ENCODE data around the gene MPPED2.

Gene MPPED2

GRCh38 chr11:30485222-30485621 lies 100.9 kb downstream of the MPPED2 start:
- no peak for TF ChIP-seq EZH2 (IDR thresholded peaks at IDR 0.05; ENCODE audit: borderline replicate concordance, low read depth, low read length, severe bottlenecking)
- TF ChIP-seq, protein P1, sequence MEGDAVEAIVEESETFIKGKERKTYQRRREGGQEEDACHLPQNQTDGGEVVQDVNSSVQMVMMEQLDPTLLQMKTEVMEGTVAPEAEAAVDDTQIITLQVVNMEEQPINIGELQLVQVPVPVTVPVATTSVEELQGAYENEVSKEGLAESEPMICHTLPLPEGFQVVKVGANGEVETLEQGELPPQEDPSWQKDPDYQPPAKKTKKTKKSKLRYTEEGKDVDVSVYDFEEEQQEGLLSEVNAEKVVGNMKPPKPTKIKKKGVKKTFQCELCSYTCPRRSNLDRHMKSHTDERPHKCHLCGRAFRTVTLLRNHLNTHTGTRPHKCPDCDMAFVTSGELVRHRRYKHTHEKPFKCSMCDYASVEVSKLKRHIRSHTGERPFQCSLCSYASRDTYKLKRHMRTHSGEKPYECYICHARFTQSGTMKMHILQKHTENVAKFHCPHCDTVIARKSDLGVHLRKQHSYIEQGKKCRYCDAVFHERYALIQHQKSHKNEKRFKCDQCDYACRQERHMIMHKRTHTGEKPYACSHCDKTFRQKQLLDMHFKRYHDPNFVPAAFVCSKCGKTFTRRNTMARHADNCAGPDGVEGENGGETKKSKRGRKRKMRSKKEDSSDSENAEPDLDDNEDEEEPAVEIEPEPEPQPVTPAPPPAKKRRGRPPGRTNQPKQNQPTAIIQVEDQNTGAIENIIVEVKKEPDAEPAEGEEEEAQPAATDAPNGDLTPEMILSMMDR (IDR thresholded peaks at IDR 0.05; ENCODE audit: borderline replicate concordance, extremely low read depth, low read length, poor library complexity, severe bottlenecking), result no peak
- no peaks in the 10 kb centered on the region for H4K20me1 ChIP-seq (ENCODE audit: insufficient read depth, low read length)
- H3K27ac ChIP-seq (ENCODE audit: low read length), result no peak overlapping the region
- no peaks in the 10 kb centered on the region for H3K4me1 ChIP-seq (ENCODE audit: insufficient read depth, low read length)
- H3K27me3 ChIP-seq (ENCODE audit: insufficient read depth, low read length, poor library complexity), result no peaks in the 10 kb centered on the region
- DNase-seq (no peak), ATAC-seq (ENCODE audit: insufficient read depth, low read depth) (no peak)
- no peak overlapping the region for H2AFZ ChIP-seq (ENCODE audit: low read depth, low read length)
- H3K4me2 ChIP-seq (ENCODE audit: insufficient read depth, low read length), result no peak overlapping the region
- H3K9ac ChIP-seq (ENCODE audit: low read depth, low read length), result no peak overlapping the region
- H3K4me3 ChIP-seq (ENCODE audit: low read depth in 1 of 2, low read length in 2 of 2), result no peak overlapping the region
- no peaks in the 10 kb centered on the region for H3K9me3 ChIP-seq (ENCODE audit: insufficient read depth, low read length, severe bottlenecking)
- no peaks in the 10 kb centered on the region for H3K36me3 ChIP-seq (ENCODE audit: insufficient read depth, low read length)
- no peaks in the 10 kb centered on the region for H3K79me2 ChIP-seq (ENCODE audit: insufficient read depth, low read length)

DNA sequence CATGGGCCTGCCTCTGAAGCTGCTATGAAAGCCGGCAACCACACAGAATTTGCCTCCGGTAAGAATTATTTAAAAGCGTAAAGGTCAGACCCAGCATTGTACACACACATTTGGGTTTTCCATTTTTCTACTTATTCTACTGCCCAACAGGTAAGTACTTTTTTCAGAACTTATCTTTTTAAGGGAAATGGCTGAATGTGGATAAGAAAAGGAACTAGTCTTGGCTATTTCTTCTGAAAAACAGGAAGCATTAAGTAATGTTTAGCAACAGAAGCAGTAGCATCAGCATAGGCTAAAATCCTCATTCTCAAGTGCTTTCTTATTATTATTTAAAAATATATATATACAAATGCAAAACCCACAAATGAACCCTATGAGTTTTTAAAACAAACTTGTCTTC lies 103.1 kb downstream of the MPPED2 start:
- no peaks in the 10 kb centered on the region for H3K36me3 ChIP-seq (ENCODE audit: insufficient read depth, low read length)
- TF ChIP-seq, protein P1 (IDR thresholded peaks at IDR 0.05; ENCODE audit: borderline replicate concordance, extremely low read depth, low read length, poor library complexity, severe bottlenecking), result no peak
- TF ChIP-seq EZH2 (IDR thresholded peaks at IDR 0.05; ENCODE audit: borderline replicate concordance, low read depth, low read length, severe bottlenecking), result no peak
- no peaks in the 10 kb centered on the region for H3K9me3 ChIP-seq (ENCODE audit: insufficient read depth, low read length, severe bottlenecking)
- H3K27ac ChIP-seq (ENCODE audit: low read length), result no peak overlapping the region
- no peaks in the 10 kb centered on the region for H4K20me1 ChIP-seq (ENCODE audit: insufficient read depth, low read length)
- no peaks in the 10 kb centered on the region for H3K79me2 ChIP-seq (ENCODE audit: insufficient read depth, low read length)
- no peak for DNase-seq
- H3K9ac ChIP-seq (ENCODE audit: low read depth, low read length), result no peak overlapping the region
- no peaks in the 10 kb centered on the region for H3K27me3 ChIP-seq (ENCODE audit: insufficient read depth, low read length, poor library complexity)
- no peak overlapping the region for H3K4me3 ChIP-seq (ENCODE audit: low read depth in 1 of 2, low read length in 2 of 2)
- ATAC-seq (ENCODE audit: insufficient read depth, low read depth), result no peak
- H3K4me2 ChIP-seq (ENCODE audit: insufficient read depth, low read length), result no peak overlapping the region
- no peaks in the 10 kb centered on the region for H3K4me1 ChIP-seq (ENCODE audit: insufficient read depth, low read length)
- H2AFZ ChIP-seq (ENCODE audit: low read depth, low read length), result no peak overlapping the region

DNA sequence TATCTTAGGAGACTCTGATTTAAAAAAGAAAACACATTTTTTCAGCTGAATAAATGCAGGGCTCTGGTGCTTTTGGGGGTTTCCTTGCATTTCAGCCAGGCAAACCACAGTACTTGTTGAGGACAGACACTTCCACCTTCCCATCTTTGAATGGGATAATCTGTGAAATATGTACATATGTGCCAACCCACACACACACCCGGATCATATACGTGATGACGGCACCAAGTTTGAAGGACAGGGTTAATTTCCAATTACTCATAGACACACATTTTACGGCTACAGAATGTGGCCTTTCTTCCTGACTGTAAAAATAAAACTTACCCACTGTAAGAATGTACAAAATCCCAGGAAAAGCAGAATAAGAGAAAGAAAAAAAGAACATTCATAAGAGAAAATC lies 104.4 kb downstream of the MPPED2 start:
- no peak overlapping the region for H2AFZ ChIP-seq (ENCODE audit: low read depth, low read length)
- H3K4me1 ChIP-seq (ENCODE audit: insufficient read depth, low read length), result no peaks in the 10 kb centered on the region
- no peaks in the 10 kb centered on the region for H4K20me1 ChIP-seq (ENCODE audit: insufficient read depth, low read length)
- H3K79me2 ChIP-seq (ENCODE audit: insufficient read depth, low read length), result no peaks in the 10 kb centered on the region
- H3K9ac ChIP-seq (ENCODE audit: low read depth, low read length), result no peak overlapping the region
- TF ChIP-seq EZH2 (IDR thresholded peaks at IDR 0.05; ENCODE audit: borderline replicate concordance, low read depth, low read length, severe bottlenecking), result no peak
- TF ChIP-seq, protein P1 (IDR thresholded peaks at IDR 0.05; ENCODE audit: borderline replicate concordance, extremely low read depth, low read length, poor library complexity, severe bottlenecking), result no peak
- ATAC-seq (ENCODE audit: insufficient read depth, low read depth), result no peak
- H3K27ac ChIP-seq (ENCODE audit: low read length), result no peak overlapping the region
- no peak overlapping the region for H3K4me3 ChIP-seq (ENCODE audit: low read depth in 1 of 2, low read length in 2 of 2)
- no peaks in the 10 kb centered on the region for H3K36me3 ChIP-seq (ENCODE audit: insufficient read depth, low read length)
- no peaks in the 10 kb centered on the region for H3K27me3 ChIP-seq (ENCODE audit: insufficient read depth, low read length, poor library complexity)
- no peak for DNase-seq
- no peaks in the 10 kb centered on the region for H3K9me3 ChIP-seq (ENCODE audit: insufficient read depth, low read length, severe bottlenecking)
- H3K4me2 ChIP-seq (ENCODE audit: insufficient read depth, low read length), result no peak overlapping the region

- Histone ChIP-seq H3K4me1 (ENCODE audit: insufficient read depth, low read length) (no peaks in the 10 kb centered on the region), H3K79me2 (ENCODE audit: insufficient read depth, low read length) (no peaks in the 10 kb centered on the region), H3K9ac (ENCODE audit: low read depth, low read length) (no peak overlapping the region), H3K36me3 (ENCODE audit: insufficient read depth, low read length) (no peaks in the 10 kb centered on the region), H2AFZ (ENCODE audit: low read depth, low read length) (no peak overlapping the region), H3K4me2 (ENCODE audit: insufficient read depth, low read length) (no peak overlapping the region), H3K4me3 (ENCODE audit: low read depth in 1 of 2, low read length in 2 of 2) (no peak overlapping the region), H3K27me3 (ENCODE audit: insufficient read depth, low read length, poor library complexity) (no peaks in the 10 kb centered on the region), H3K9me3 (ENCODE audit: insufficient read depth, low read length, severe bottlenecking) (no peaks in the 10 kb centered on the region), H4K20me1 (ENCODE audit: insufficient read depth, low read length) (no peaks in the 10 kb centered on the region), H3K27ac (ENCODE audit: low read length) (no peak overlapping the region)
- no peak for DNase-seq
- no peak for TF ChIP-seq EZH2 (IDR thresholded peaks at IDR 0.05; ENCODE audit: borderline replicate concordance, low read depth, low read length, severe bottlenecking)
- TF ChIP-seq, protein P1 (IDR thresholded peaks at IDR 0.05; ENCODE audit: borderline replicate concordance, extremely low read depth, low read length, poor library complexity, severe bottlenecking), result no peak
- ATAC-seq (ENCODE audit: insufficient read depth, low read depth), result no peak
Observed at GRCh38 chr11:30481330-30481729, 104.8 kb downstream of the MPPED2 start.

Measured in DND-41 (cell line).